ENCODE data around the gene PITPNC1.
"Not testable (repeated sequence)": the region's sequence is repeated elsewhere in the genome, so short reads cannot be mapped to it uniquely, and the experiment has no call there.

GRCh38 chr17:67430515-67430914 lies 53.4 kb downstream of the PITPNC1 start:
- TF ChIP-seq, protein P1, sequence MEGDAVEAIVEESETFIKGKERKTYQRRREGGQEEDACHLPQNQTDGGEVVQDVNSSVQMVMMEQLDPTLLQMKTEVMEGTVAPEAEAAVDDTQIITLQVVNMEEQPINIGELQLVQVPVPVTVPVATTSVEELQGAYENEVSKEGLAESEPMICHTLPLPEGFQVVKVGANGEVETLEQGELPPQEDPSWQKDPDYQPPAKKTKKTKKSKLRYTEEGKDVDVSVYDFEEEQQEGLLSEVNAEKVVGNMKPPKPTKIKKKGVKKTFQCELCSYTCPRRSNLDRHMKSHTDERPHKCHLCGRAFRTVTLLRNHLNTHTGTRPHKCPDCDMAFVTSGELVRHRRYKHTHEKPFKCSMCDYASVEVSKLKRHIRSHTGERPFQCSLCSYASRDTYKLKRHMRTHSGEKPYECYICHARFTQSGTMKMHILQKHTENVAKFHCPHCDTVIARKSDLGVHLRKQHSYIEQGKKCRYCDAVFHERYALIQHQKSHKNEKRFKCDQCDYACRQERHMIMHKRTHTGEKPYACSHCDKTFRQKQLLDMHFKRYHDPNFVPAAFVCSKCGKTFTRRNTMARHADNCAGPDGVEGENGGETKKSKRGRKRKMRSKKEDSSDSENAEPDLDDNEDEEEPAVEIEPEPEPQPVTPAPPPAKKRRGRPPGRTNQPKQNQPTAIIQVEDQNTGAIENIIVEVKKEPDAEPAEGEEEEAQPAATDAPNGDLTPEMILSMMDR (IDR thresholded peaks at IDR 0.05 in 4 of 5, conservative IDR thresholded peaks at IDR 0.05 in 1 of 5) = not testable (repeated sequence)
- TF ChIP-seq POLR2A (IDR thresholded peaks at IDR 0.05) = not testable (repeated sequence)

All from gastrocnemius medialis (tissue), 4 donors.